LNCaP clone FGC (cell line): ENCODE measurements around the gene VPS54.
A peak's percentile ranks its signal among the peaks of the same experiment; 100 is the strongest.

ENCODE experiments used
- DNase-seq: peaks from one replicate; pipeline ENCODE4 v3.0.0-alpha.2; 2011; ENCODE audit warnings: low read depth
- H3K4me3 ChIP-seq: 2 replicates; pipeline ENCODE4 v1.5.1; 2011; ENCODE audit warnings: mild to moderate bottlenecking, low read depth, low read length, control low read depth
- CTCF ChIP-seq: IDR thresholded peaks from 2 replicates; pipeline ENCODE4 v1.5.1; 2012; ENCODE audit warnings: mild to moderate bottlenecking; ENCODE audit not compliant: control insufficient read depth, insufficient read depth; ENCODE audit errors: extremely low read depth

Gene VPS54

GRCh38 chr2:63866009-63866709 is 153.1 kb downstream of the VPS54 start:
- no peak overlapping the region for H3K4me3 ChIP-seq
- no peak for DNase-seq
- no peak for TF ChIP-seq CTCF

- TF ChIP-seq CTCF = no peak
- no peak for DNase-seq
- H3K4me3 ChIP-seq = no peak overlapping the region
Observed at GRCh38 chr2:63865159-63865799, 153.9 kb downstream of the VPS54 start.

GRCh38 chr2:63863707-63864106 is 155.5 kb downstream of the VPS54 start:
- TF ChIP-seq CTCF = no peak
- H3K4me3 ChIP-seq = no peak overlapping the region
- no peak for DNase-seq

- H3K4me3 ChIP-seq = no peak overlapping the region
- no peak for DNase-seq
- no peak for TF ChIP-seq CTCF
Observed at GRCh38 chr2:63862806-63863205, 156.4 kb downstream of the VPS54 start.

GRCh38 chr2:63861220-63861822 is 157.9 kb downstream of the VPS54 start:
- no peak overlapping the region for H3K4me3 ChIP-seq
- DNase-seq = no peak
- 0 out of 2 replicates have a peak, but pooled peaks have one; percentile 10 for TF ChIP-seq CTCF

- DNase-seq = no peak
- no peak overlapping the region for H3K4me3 ChIP-seq
- TF ChIP-seq CTCF = no peak
Observed at GRCh38 chr2:63858291-63858690, 160.9 kb downstream of the VPS54 start.
